ENCODE results near the gene PHC2.

Gene PHC2

GRCh38 chr1:33301273-33301984, 129.5 kb downstream of the PHC2 start:
- H3K9me3 ChIP-seq (ENCODE audit: low read length) = no peaks in the 10 kb centered on the region
- no peaks in the 10 kb centered on the region for H3K79me2 ChIP-seq (ENCODE audit: insufficient read depth, low read length)
- no peak overlapping the region for H2AFZ ChIP-seq (ENCODE audit: low read length)
- H3F3A ChIP-seq (ENCODE audit: insufficient read depth, low read length) = no peaks in the 10 kb centered on the region
- H3K27me3 ChIP-seq (ENCODE audit: insufficient read depth, low read length) = no peaks in the 10 kb centered on the region
- no peak overlapping the region for H3K9ac ChIP-seq (ENCODE audit: low read length)
- H3K4me1 ChIP-seq (ENCODE audit: insufficient read depth, low read length, severe bottlenecking) = no peaks in the 10 kb centered on the region
- no peaks in the 10 kb centered on the region for H3K9me2 ChIP-seq (ENCODE audit: low read depth, low read length)
- no peak overlapping the region for H3K4me3 ChIP-seq (ENCODE audit: low read depth, low read length, poor library complexity, severe bottlenecking)
- TF ChIP-seq EZH2 (IDR thresholded peaks at IDR 0.05; ENCODE audit: borderline replicate concordance, low read length) = no peak
- no peak for TF ChIP-seq CTCF (IDR thresholded peaks at IDR 0.05; ENCODE audit: low read length)
- no peak overlapping the region for H3K27ac ChIP-seq (ENCODE audit: low read depth, low read length, poor library complexity, severe bottlenecking)
- H3K36me3 ChIP-seq (ENCODE audit: insufficient read depth, low read length) = no peaks in the 10 kb centered on the region
- H4K20me1 ChIP-seq (ENCODE audit: insufficient read depth, low read length) = no peaks in the 10 kb centered on the region
- H3K4me2 ChIP-seq (ENCODE audit: low read length) = no peak overlapping the region

- no peaks in the 10 kb centered on the region for H3K4me1 ChIP-seq (ENCODE audit: insufficient read depth, low read length, severe bottlenecking)
- H2AFZ ChIP-seq (ENCODE audit: low read length) = no peak overlapping the region
- no peaks in the 10 kb centered on the region for H3K9me2 ChIP-seq (ENCODE audit: low read depth, low read length)
- no peaks in the 10 kb centered on the region for H3F3A ChIP-seq (ENCODE audit: insufficient read depth, low read length)
- no peak for TF ChIP-seq CTCF (IDR thresholded peaks at IDR 0.05; ENCODE audit: low read length)
- TF ChIP-seq EZH2 (IDR thresholded peaks at IDR 0.05; ENCODE audit: borderline replicate concordance, low read length) = no peak
- no peaks in the 10 kb centered on the region for H3K36me3 ChIP-seq (ENCODE audit: insufficient read depth, low read length)
- H3K27ac ChIP-seq (ENCODE audit: low read depth, low read length, poor library complexity, severe bottlenecking) = no peak overlapping the region
- H3K9ac ChIP-seq (ENCODE audit: low read length) = no peak overlapping the region
- H3K4me3 ChIP-seq (ENCODE audit: low read depth, low read length, poor library complexity, severe bottlenecking) = no peak overlapping the region
- no peaks in the 10 kb centered on the region for H4K20me1 ChIP-seq (ENCODE audit: insufficient read depth, low read length)
- H3K79me2 ChIP-seq (ENCODE audit: insufficient read depth, low read length) = no peaks in the 10 kb centered on the region
- no peaks in the 10 kb centered on the region for H3K9me3 ChIP-seq (ENCODE audit: low read length)
- H3K27me3 ChIP-seq (ENCODE audit: insufficient read depth, low read length) = no peaks in the 10 kb centered on the region
- H3K4me2 ChIP-seq (ENCODE audit: low read length) = no peak overlapping the region
These were observed 130.2 kb downstream of the PHC2 start for GRCh38 chr1:33300673-33301072.

- Histone ChIP-seq H2AFZ (ENCODE audit: low read length) (no peak overlapping the region), H3K9ac (ENCODE audit: low read length) (no peak overlapping the region), H3K9me3 (ENCODE audit: low read length) (no peaks in the 10 kb centered on the region), H3K79me2 (ENCODE audit: insufficient read depth, low read length) (no peaks in the 10 kb centered on the region), H3K4me3 (ENCODE audit: low read depth, low read length, poor library complexity, severe bottlenecking) (no peak overlapping the region), H3K9me2 (ENCODE audit: low read depth, low read length) (no peaks in the 10 kb centered on the region), H3K27me3 (ENCODE audit: insufficient read depth, low read length) (no peaks in the 10 kb centered on the region), H4K20me1 (ENCODE audit: insufficient read depth, low read length) (no peaks in the 10 kb centered on the region), H3K4me1 (ENCODE audit: insufficient read depth, low read length, severe bottlenecking) (no peaks in the 10 kb centered on the region), H3F3A (ENCODE audit: insufficient read depth, low read length) (no peaks in the 10 kb centered on the region), H3K27ac (ENCODE audit: low read depth, low read length, poor library complexity, severe bottlenecking) (no peak overlapping the region), H3K4me2 (ENCODE audit: low read length) (no peak overlapping the region), H3K36me3 (ENCODE audit: insufficient read depth, low read length) (no peaks in the 10 kb centered on the region)
- TF ChIP-seq CTCF (IDR thresholded peaks at IDR 0.05; ENCODE audit: low read length) (no peak), EZH2 (IDR thresholded peaks at IDR 0.05; ENCODE audit: borderline replicate concordance, low read length) (no peak)
These were observed 131.3 kb downstream of the PHC2 start for GRCh38 chr1:33299461-33300155.
